Measurements from ENCODE around the gene NFKBIB. TPM values are rescaled to one million over a fixed set of nuclear protein-coding genes. Genes with fewer than 3 reads are reported as not detected.
"Not testable (repeated sequence)": the region's sequence is repeated elsewhere in the genome, so short reads cannot be mapped to it uniquely, and the experiment has no call there.

NFKBIB gene
- total RNA-seq, 4 donors from 2014 or later, result 5.2 to 37.4 (median 19.4) TPM

GRCh38 chr19:38869160-38869835, 30.5 kb upstream of the NFKBIB start:
- TF ChIP-seq CTCF (IDR thresholded peaks at IDR 0.05) (no peak), POLR2A (IDR thresholded peaks at IDR 0.05) (no peak)
- Histone ChIP-seq H3K27me3 (no peaks in the 10 kb centered on the region), H3K4me3 (peak overlapping the region; percentile 29 to 43), H3K27ac (peak overlapping the region in 1 of 2 donors; percentile 10), H3K4me1 (peaks cover 0 to 4% of the 10 kb centered on the region in 2 donors), H3K36me3 (no peaks in the 10 kb centered on the region), H3K9me3 (no peaks in the 10 kb centered on the region)
- DNase-seq, result no peak
- intact Hi-C loops (cut with DNase I; ENCODE audit: low total_unique reads), result no loop called here

- no peaks in the 10 kb centered on the region for H3K27me3 ChIP-seq
- no peaks in the 10 kb centered on the region for H3K36me3 ChIP-seq
- H3K27ac ChIP-seq, result peak overlapping the region; percentile 6 to 47
- DNase-seq, result peak; percentile 81 to 82
- peak overlapping the region; percentile 29 to 43 for H3K4me3 ChIP-seq
- intact Hi-C loops (cut with DNase I; ENCODE audit: low total_unique reads), result no loop called here
- H3K4me1 ChIP-seq, result peaks cover 0 to 4% of the 10 kb centered on the region in 2 donors
- no peaks in the 10 kb centered on the region for H3K9me3 ChIP-seq
- TF ChIP-seq POLR2A (IDR thresholded peaks at IDR 0.05) (peak in 1 of 2 donors; percentile 24), CTCF (IDR thresholded peaks at IDR 0.05) (peak; percentile 81 to 91 (median 88))
These were observed 29.7 kb upstream of the NFKBIB start for GRCh38 chr19:38869836-38870607.

GRCh38 chr19:38870612-38871011, 29.2 kb upstream of the NFKBIB start:
- DNase-seq, result no peak
- TF ChIP-seq POLR2A (IDR thresholded peaks at IDR 0.05) (no peak), CTCF (IDR thresholded peaks at IDR 0.05) (no peak)
- no peaks in the 10 kb centered on the region for H3K27me3 ChIP-seq
- no peak overlapping the region for H3K4me3 ChIP-seq
- peaks cover 0 to 4% of the 10 kb centered on the region in 2 donors for H3K4me1 ChIP-seq
- no peak overlapping the region for H3K27ac ChIP-seq
- no peaks in the 10 kb centered on the region for H3K36me3 ChIP-seq
- intact Hi-C loops (cut with DNase I; ENCODE audit: low total_unique reads), result no loop called here
- H3K9me3 ChIP-seq, result no peaks in the 10 kb centered on the region

- H3K4me3 ChIP-seq; H3K36me3 ChIP-seq; H3K4me1 ChIP-seq; H3K27ac ChIP-seq; DNase-seq; H3K9me3 ChIP-seq; H3K27me3 ChIP-seq; intact Hi-C loops (cut with DNase I; ENCODE audit: low total_unique reads): not testable (repeated sequence)
These were observed 26.4 kb upstream of the NFKBIB start for GRCh38 chr19:38873400-38873799.

- DNase-seq, result no peak
- TF ChIP-seq CTCF (IDR thresholded peaks at IDR 0.05) (no peak), POLR2A (IDR thresholded peaks at IDR 0.05) (no peak)
- Histone ChIP-seq H3K36me3 (no peaks in the 10 kb centered on the region), H3K9me3 (no peaks in the 10 kb centered on the region), H3K27ac (no peak overlapping the region), H3K27me3 (no peaks in the 10 kb centered on the region), H3K4me1 (no peaks in the 10 kb centered on the region), H3K4me3 (no peak overlapping the region)
- intact Hi-C loops (cut with DNase I; ENCODE audit: low total_unique reads), result no loop called here
These were observed 23.9 kb upstream of the NFKBIB start for GRCh38 chr19:38875656-38876395.

All from uterus (tissue), 4 donors.